GM21447 (cell line): Measurements from ENCODE around the gene PRR35.

Experiments
- ATAC-seq: cut with Tn5 transposase; IDR thresholded peaks from one replicate; pipeline ENCODE4 v1.9.1; 2021; ENCODE audit not compliant: unreplicated experiment

The PRR35 gene

GRCh38 chr16:578232-578869, 18.2 kb downstream of the PRR35 start:
- ATAC-seq, result no peak

GRCh38 chr16:578870-579405, 18.7 kb downstream of the PRR35 start:
- ATAC-seq, result no peak

GRCh38 chr16:580141-580945, 20.1 kb downstream of the PRR35 start:
- no peak for ATAC-seq

- ATAC-seq, result no peak
Measured at GRCh38 chr16:580946-581498, 20.8 kb downstream of the PRR35 start.

- no peak for ATAC-seq
Measured at GRCh38 chr16:582218-582613, 22.0 kb downstream of the PRR35 start.

- ATAC-seq, result no peak
Measured at GRCh38 chr16:582614-583331, 22.6 kb downstream of the PRR35 start.

GRCh38 chr16:583470-583814, 23.2 kb downstream of the PRR35 start:
- no peak for ATAC-seq

GRCh38 chr16:583815-584591, 23.8 kb downstream of the PRR35 start:
- ATAC-seq, result no peak

GRCh38 chr16:585351-585750, 25.2 kb downstream of the PRR35 start:
- no peak for ATAC-seq

- ATAC-seq, result no peak
Measured at GRCh38 chr16:586047-586644, 26.0 kb downstream of the PRR35 start.

- ATAC-seq, result no peak
Measured at GRCh38 chr16:586645-587590, 26.7 kb downstream of the PRR35 start.

- ATAC-seq, result peak; percentile 10
Measured at GRCh38 chr16:588639-588888, 28.4 kb downstream of the PRR35 start.

- peak; percentile 76 for ATAC-seq
Measured at GRCh38 chr16:588889-589657, 28.9 kb downstream of the PRR35 start.

- peak; percentile 76 for ATAC-seq
Measured at GRCh38 chr16:589658-590187, 29.5 kb downstream of the PRR35 start, which contains the start of gene RAB40C. Gene RAB40C, plus strand, starts transcription at chr16:590066. Its CDS starts 226 bp downstream, at chr16:590292.

- ATAC-seq, result no peak
Measured at GRCh38 chr16:590188-590814, 30.1 kb downstream of the PRR35 start.

GRCh38 chr16:590815-591200, 30.6 kb downstream of the PRR35 start:
- no peak for ATAC-seq

GRCh38 chr16:591231-591630, 31.0 kb downstream of the PRR35 start:
- no peak for ATAC-seq
